Mesendoderm (in vitro differentiated cells): ENCODE data around the gene ZNF205.

Experiments used
- DNase-seq: peaks from one replicate; pipeline ENCODE4 v3.0.0; 2013
- H2AK5ac ChIP-seq: 2 replicates; pipeline ENCODE4 v1.6.1; 2013; ENCODE audit warnings: low read length, inconsistent platforms
- H2BK120ac ChIP-seq: 2 replicates; pipeline ENCODE4 v1.6.1; 2013; ENCODE audit warnings: low read depth, mild to moderate bottlenecking, low read length, moderate library complexity, mixed read lengths
- H2BK15ac ChIP-seq: replicated peaks from 2 replicates; pipeline ENCODE4 v1.6.1; 2013; ENCODE audit warnings: low read depth, mild to moderate bottlenecking, moderate library complexity
- H2BK5ac ChIP-seq: 2 replicates; pipeline ENCODE4 v1.6.1; 2013; ENCODE audit warnings: low read length, inconsistent platforms
- H3K18ac ChIP-seq: 2 replicates; pipeline ENCODE4 v1.6.1; 2013; ENCODE audit warnings: mild to moderate bottlenecking, low read length, mixed read lengths
- H3K23ac ChIP-seq: one replicate; pipeline ENCODE4 v1.6.1; 2013; ENCODE audit warnings: low read length
- H3K27ac ChIP-seq: 2 replicates; pipeline ENCODE4 v1.5.1; 2013; ENCODE audit warnings: low read depth, mild to moderate bottlenecking, inconsistent platforms, low read length, moderate library complexity
- H3K27me3 ChIP-seq: 2 replicates; pipeline ENCODE4 v1.6.1; 2013; ENCODE audit warnings: low read length, control low read depth, mild to moderate bottlenecking, inconsistent platforms; ENCODE audit not compliant: insufficient read depth, poor library complexity
- H3K36me3 ChIP-seq: 2 replicates; pipeline ENCODE4 v1.6.1; 2013; ENCODE audit warnings: low read length, inconsistent platforms; ENCODE audit not compliant: control insufficient read depth, insufficient read depth
- H3K4ac ChIP-seq: one replicate; pipeline ENCODE4 v1.6.1; 2013; ENCODE audit warnings: low read depth, mild to moderate bottlenecking, low read length, moderate library complexity
- H3K4me1 ChIP-seq: 2 replicates; pipeline ENCODE4 v1.6.1; 2013; ENCODE audit warnings: low read depth, low read length, inconsistent platforms; ENCODE audit not compliant: control insufficient read depth
- H3K4me2 ChIP-seq: 2 replicates; pipeline ENCODE4 v1.6.1; 2013; ENCODE audit warnings: low read length
- H3K4me3 ChIP-seq: 2 replicates; pipeline ENCODE4 v1.5.1; 2013; ENCODE audit warnings: mild to moderate bottlenecking, low read length
- H3K56ac ChIP-seq: one replicate; pipeline ENCODE4 v1.6.1; 2013; ENCODE audit warnings: low read length
- H3K79me1 ChIP-seq: 2 replicates; pipeline ENCODE4 v1.6.1; 2013; ENCODE audit warnings: low read length, inconsistent platforms
- H3K79me2 ChIP-seq: 2 replicates; pipeline ENCODE4 v1.6.1; 2013; ENCODE audit warnings: mild to moderate bottlenecking, low read length; ENCODE audit not compliant: control insufficient read depth, insufficient read depth
- H3K9ac ChIP-seq: 2 replicates; pipeline ENCODE4 v1.6.1; 2013; ENCODE audit warnings: low read length, inconsistent platforms
- H4K5ac ChIP-seq: one replicate; pipeline ENCODE4 v1.6.1; 2013; ENCODE audit warnings: low read length
- H4K8ac ChIP-seq: one replicate; pipeline ENCODE4 v1.6.1; 2013; ENCODE audit warnings: low read depth, mild to moderate bottlenecking, control low read depth, low read length, moderate library complexity
- WGBS: extraction: QIAGEN DNeasy Blood & Tissue Kit; methylation state at CpG from one replicate; pipeline ENCODE4 v1.1.7; 2013; ENCODE audit warnings: low lambda C conversion rate, missing lambda C conversion rate; ENCODE audit not compliant: insufficient coverage; ENCODE audit errors: extremely low coverage; 5-methylcytosine and 5-hydroxymethylcytosine counted together

ZNF205 gene

DNA sequence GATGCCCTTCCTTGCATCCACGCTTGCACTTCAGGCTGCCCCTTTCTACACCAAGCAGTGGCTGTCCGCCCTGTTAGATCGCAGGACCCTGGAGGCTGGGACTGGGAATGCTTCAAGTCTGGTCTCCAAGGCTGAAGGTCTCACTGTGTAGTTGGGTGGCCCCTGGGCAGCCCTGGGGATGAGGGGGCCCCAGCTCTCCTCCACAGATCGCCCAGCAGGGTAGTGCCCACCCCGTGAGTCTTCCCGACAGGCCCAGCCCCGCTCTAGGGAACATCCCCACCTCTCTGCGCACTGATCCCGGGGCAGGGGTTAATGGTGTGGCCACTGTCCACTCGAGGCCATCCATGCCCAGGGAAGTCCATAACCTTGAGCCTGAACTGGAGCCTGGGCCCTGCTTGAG, 32.8 kb downstream of the ZNF205 start:
- WGBS, result no CpG with 5 or more reads among the region's 10 CpGs

GRCh38 chr16:3145660-3146059, 33.3 kb downstream of the ZNF205 start:
- no peaks in the 10 kb centered on the region for H3K79me2 ChIP-seq
- no peak for DNase-seq
- H3K27ac ChIP-seq, result no peak overlapping the region
- no CpG with 5 or more reads among the region's 12 CpGs for WGBS
- no peaks in the 10 kb centered on the region for H3K36me3 ChIP-seq
- H2BK15ac ChIP-seq, result no peak overlapping the region
- no peak overlapping the region for H3K9ac ChIP-seq
- no peak overlapping the region for H4K8ac ChIP-seq
- no peak overlapping the region for H3K4me3 ChIP-seq
- H3K4me2 ChIP-seq, result no peak overlapping the region
- no peak overlapping the region for H3K18ac ChIP-seq
- H3K23ac ChIP-seq, result no peak overlapping the region
- no peak overlapping the region for H3K4ac ChIP-seq
- no peak overlapping the region for H3K56ac ChIP-seq
- H3K27me3 ChIP-seq, result no peaks in the 10 kb centered on the region
- H3K79me1 ChIP-seq, result no peaks in the 10 kb centered on the region
- H2BK120ac ChIP-seq, result no peak overlapping the region
- H4K5ac ChIP-seq, result no peak overlapping the region
- no peak overlapping the region for H2AK5ac ChIP-seq
- H3K4me1 ChIP-seq, result no peaks in the 10 kb centered on the region
- H2BK5ac ChIP-seq, result no peak overlapping the region

More for the DNA sequence above, 32.8 kb downstream of the ZNF205 start:
- Histone ChIP-seq H2BK15ac (no peak overlapping the region), H3K23ac (no peak overlapping the region), H3K9ac (no peak overlapping the region), H4K5ac (no peak overlapping the region), H3K4ac (no peak overlapping the region), H2BK120ac (no peak overlapping the region), H3K79me2 (no peaks in the 10 kb centered on the region), H3K4me3 (no peak overlapping the region), H3K36me3 (no peaks in the 10 kb centered on the region), H3K4me1 (no peaks in the 10 kb centered on the region), H2AK5ac (no peak overlapping the region), H3K18ac (no peak overlapping the region), H3K79me1 (no peaks in the 10 kb centered on the region), H3K27me3 (no peaks in the 10 kb centered on the region), H3K56ac (no peak overlapping the region), H3K4me2 (no peak overlapping the region), H2BK5ac (no peak overlapping the region), H3K27ac (no peak overlapping the region), H4K8ac (no peak overlapping the region)
- DNase-seq, result no peak

- Histone ChIP-seq H3K18ac (no peak overlapping the region), H3K27me3 (no peaks in the 10 kb centered on the region), H2BK15ac (no peak overlapping the region), H3K4me2 (no peak overlapping the region), H3K79me1 (no peaks in the 10 kb centered on the region), H2BK5ac (no peak overlapping the region), H3K4ac (no peak overlapping the region), H3K36me3 (no peaks in the 10 kb centered on the region), H3K9ac (no peak overlapping the region), H4K5ac (no peak overlapping the region), H3K23ac (no peak overlapping the region), H3K56ac (no peak overlapping the region), H3K79me2 (no peaks in the 10 kb centered on the region), H3K27ac (no peak overlapping the region), H2BK120ac (no peak overlapping the region), H4K8ac (no peak overlapping the region), H3K4me1 (no peaks in the 10 kb centered on the region), H3K4me3 (no peak overlapping the region), H2AK5ac (no peak overlapping the region)
- DNase-seq, result no peak
- no CpG with 5 or more reads among the region's 16 CpGs for WGBS
Measured at GRCh38 chr16:3147046-3147756, 34.8 kb downstream of the ZNF205 start.

DNA sequence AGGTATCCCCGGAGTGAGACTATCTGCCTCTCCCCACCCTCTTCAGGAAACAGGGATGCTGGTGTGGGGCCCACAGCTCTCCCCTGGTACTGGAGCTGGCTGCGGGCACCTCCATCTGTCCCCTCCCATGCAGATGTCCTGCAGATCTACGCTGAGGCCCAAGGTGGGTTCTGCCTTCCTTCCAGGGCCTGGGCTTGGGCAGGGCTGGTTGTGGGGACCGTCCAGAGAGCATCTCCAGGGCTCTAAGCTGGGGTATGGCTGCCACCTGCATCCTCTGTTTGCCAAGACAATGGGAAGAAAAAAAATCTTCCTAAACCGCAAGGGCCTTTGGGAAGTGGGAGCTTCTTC, 35.3 kb downstream of the ZNF205 start:
- H4K8ac ChIP-seq, result no peak overlapping the region

GRCh38 chr16:3148256-3149192, 36.1 kb downstream of the ZNF205 start:
- Histone ChIP-seq H3K4ac (no peak overlapping the region), H3K79me2 (no peaks in the 10 kb centered on the region), H3K4me2 (no peak overlapping the region), H2BK5ac (no peak overlapping the region), H3K56ac (peak overlapping the region; percentile 98), H3K4me1 (no peaks in the 10 kb centered on the region), H3K36me3 (no peaks in the 10 kb centered on the region), H3K9ac (peak overlapping the region; percentile 97), H4K5ac (no peak overlapping the region), H3K27ac (no peak overlapping the region), H3K4me3 (no peak overlapping the region), H3K18ac (no peak overlapping the region), H2AK5ac (no peak overlapping the region), H3K27me3 (no peaks in the 10 kb centered on the region), H2BK15ac (no peak overlapping the region), H2BK120ac (no peak overlapping the region), H3K23ac (no peak overlapping the region), H4K8ac (no peak overlapping the region), H3K79me1 (no peaks in the 10 kb centered on the region)
- no peak for DNase-seq
- WGBS, result no CpG with 5 or more reads among the region's 13 CpGs

More for the DNA sequence above, 35.3 kb downstream of the ZNF205 start:
- no peak overlapping the region for H3K18ac ChIP-seq
- H3K4me3 ChIP-seq, result no peak overlapping the region
- no peaks in the 10 kb centered on the region for H3K27me3 ChIP-seq
- no peak overlapping the region for H2BK120ac ChIP-seq
- H3K27ac ChIP-seq, result no peak overlapping the region
- no peak overlapping the region for H3K56ac ChIP-seq
- H3K4me2 ChIP-seq, result no peak overlapping the region
- H3K4me1 ChIP-seq, result no peaks in the 10 kb centered on the region
- no peaks in the 10 kb centered on the region for H3K79me1 ChIP-seq
- no peak for DNase-seq
- no peak overlapping the region for H3K9ac ChIP-seq
- no peak overlapping the region for H3K23ac ChIP-seq
- H2BK5ac ChIP-seq, result no peak overlapping the region
- H3K36me3 ChIP-seq, result no peaks in the 10 kb centered on the region
- H3K4ac ChIP-seq, result no peak overlapping the region
- H2BK15ac ChIP-seq, result no peak overlapping the region
- no CpG with 5 or more reads among the region's 5 CpGs for WGBS
- H3K79me2 ChIP-seq, result no peaks in the 10 kb centered on the region
- no peak overlapping the region for H2AK5ac ChIP-seq
- H4K5ac ChIP-seq, result no peak overlapping the region
